Measurements from ENCODE around the gene MT3.

- TF ChIP-seq, protein P1, sequence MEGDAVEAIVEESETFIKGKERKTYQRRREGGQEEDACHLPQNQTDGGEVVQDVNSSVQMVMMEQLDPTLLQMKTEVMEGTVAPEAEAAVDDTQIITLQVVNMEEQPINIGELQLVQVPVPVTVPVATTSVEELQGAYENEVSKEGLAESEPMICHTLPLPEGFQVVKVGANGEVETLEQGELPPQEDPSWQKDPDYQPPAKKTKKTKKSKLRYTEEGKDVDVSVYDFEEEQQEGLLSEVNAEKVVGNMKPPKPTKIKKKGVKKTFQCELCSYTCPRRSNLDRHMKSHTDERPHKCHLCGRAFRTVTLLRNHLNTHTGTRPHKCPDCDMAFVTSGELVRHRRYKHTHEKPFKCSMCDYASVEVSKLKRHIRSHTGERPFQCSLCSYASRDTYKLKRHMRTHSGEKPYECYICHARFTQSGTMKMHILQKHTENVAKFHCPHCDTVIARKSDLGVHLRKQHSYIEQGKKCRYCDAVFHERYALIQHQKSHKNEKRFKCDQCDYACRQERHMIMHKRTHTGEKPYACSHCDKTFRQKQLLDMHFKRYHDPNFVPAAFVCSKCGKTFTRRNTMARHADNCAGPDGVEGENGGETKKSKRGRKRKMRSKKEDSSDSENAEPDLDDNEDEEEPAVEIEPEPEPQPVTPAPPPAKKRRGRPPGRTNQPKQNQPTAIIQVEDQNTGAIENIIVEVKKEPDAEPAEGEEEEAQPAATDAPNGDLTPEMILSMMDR (conservative IDR thresholded peaks at IDR 0.05), result no peak
- no peak for TF ChIP-seq ZFX (IDR thresholded peaks at IDR 0.05)
These were observed 22.0 kb downstream of the MT3 start for GRCh38 chr16:56611281-56611833.

Measured in C4-2B (cell line).